ENCODE measurements around the gene KDM2B.

Gene KDM2B

GRCh38 chr12:121470751-121471150 is 110.1 kb downstream of the KDM2B start:
- TF ChIP-seq CTCF (IDR thresholded peaks at IDR 0.05; ENCODE audit: insufficient read depth, missing control alignments), result no peak
- no peak for FAIRE-seq

GRCh38 chr12:121468499-121468801 is 112.4 kb downstream of the KDM2B start:
- TF ChIP-seq CTCF (IDR thresholded peaks at IDR 0.05; ENCODE audit: insufficient read depth, missing control alignments), result no peak
- FAIRE-seq (peak; percentile 32), DNase-seq (ENCODE audit: insufficient read length, low spot score) (no peak)

More at GRCh38 chr12:121470751-121471150, 110.1 kb downstream of the KDM2B start:
- no peak for DNase-seq (ENCODE audit: insufficient read length, low spot score)

- DNase-seq (ENCODE audit: insufficient read length, low spot score) (no peak), FAIRE-seq (no peak)
- no peak for TF ChIP-seq CTCF (IDR thresholded peaks at IDR 0.05; ENCODE audit: insufficient read depth, missing control alignments)
These were observed 113.0 kb downstream of the KDM2B start for GRCh38 chr12:121467638-121468498.

DNA sequence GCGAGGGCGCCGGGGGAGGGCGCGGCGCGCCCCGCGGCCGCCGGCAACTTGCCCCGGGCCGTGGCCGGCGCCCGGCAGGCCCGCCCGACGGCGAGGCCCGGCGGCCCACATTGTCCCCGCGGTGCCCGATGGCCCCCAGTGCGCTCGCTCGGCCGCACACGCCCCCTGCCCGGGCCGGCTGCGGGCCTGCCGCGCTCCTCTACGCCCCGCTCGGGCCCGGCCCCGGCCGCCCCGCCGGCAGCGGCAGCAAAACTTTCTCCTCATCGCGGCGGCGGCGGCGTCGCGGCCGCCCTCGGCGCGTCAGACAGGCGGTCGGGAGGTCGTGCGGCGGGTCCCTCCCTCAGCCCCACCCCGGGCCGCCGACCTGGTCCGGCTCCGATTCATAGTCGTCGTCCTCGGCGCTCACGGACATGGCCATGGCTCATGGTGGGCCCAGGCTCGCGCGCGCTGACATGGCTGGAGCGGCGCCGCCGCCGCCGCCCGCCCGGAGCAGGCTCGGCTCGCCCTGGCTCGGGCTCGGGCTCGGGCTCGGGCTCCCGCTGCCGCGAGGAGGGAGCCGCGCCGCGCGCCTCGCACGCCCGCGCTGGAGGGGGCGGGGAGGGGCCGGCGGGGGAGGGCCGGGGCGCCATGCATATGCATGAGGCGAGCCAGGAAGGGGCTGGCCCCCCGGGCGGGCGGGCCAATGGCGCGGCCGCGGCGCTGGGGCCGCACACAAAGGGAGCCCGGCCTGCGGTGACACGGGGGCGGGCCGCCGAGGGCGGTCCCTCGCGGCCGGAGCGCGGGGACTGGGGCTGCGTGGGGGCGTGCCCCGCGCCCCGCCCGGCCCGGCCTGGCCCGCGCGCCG is 113.8 kb downstream of the KDM2B start:
- FAIRE-seq, result no peak
- peak; percentile 67 for DNase-seq (ENCODE audit: insufficient read length, low spot score)
- TF ChIP-seq CTCF (IDR thresholded peaks at IDR 0.05; ENCODE audit: insufficient read depth, missing control alignments), result no peak

DNA sequence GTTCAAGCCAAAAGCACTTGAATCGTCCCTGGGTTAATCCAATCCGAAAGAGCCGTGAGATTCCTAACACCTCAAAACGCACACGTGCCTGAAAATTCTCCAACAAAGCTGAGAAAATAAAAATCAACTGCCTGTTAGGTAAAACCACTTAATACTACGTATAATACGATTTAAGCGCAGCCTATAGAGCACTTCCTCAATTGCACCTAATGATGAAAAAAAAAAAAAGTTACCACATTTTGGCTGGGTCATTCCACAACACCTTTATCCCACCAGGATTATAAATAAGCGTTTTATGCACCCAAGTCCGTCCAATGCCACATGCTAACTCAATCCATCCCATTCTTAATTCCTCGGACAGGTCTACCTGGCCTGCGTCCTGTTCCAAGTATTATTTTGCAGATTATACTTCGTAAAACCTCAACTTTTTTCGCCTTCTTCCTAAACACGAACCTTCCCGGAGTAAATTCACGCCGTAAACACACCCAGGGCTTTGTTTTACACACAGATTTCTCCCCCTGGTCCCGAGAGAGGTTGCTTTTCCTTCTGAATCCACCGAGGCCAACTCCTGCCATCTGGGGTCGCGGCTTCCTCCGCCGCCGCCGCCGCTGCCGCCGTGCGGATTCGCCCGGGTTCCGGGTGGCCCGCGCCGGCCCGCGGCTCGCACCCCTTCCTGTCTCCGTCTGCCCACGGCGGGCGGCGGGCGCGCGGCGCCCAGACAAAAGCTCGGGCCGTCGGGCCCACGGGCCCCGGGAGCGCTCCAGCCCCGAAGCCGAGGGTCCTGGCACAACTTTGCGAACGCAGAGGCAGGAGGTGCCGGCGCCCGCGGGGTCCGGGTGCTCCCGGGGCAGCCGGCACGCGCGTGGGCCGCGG is 114.7 kb downstream of the KDM2B start:
- DNase-seq (ENCODE audit: insufficient read length, low spot score) (no peak), FAIRE-seq (no peak)
- no peak for TF ChIP-seq CTCF (IDR thresholded peaks at IDR 0.05; ENCODE audit: insufficient read depth, missing control alignments)

GRCh38 chr12:121464331-121464730 is 116.5 kb downstream of the KDM2B start:
- DNase-seq (ENCODE audit: insufficient read length, low spot score) (no peak), FAIRE-seq (no peak)
- TF ChIP-seq CTCF (IDR thresholded peaks at IDR 0.05; ENCODE audit: insufficient read depth, missing control alignments), result no peak

All from D721Med (cell line).